Testis (tissue), 2 donors: ENCODE measurements around the gene MANBA.

Experiments
- CTCF ChIP-seq, 3 experiments: fragments of 450-650 bp in 2 of 3; fragments of 200-600 bp in 1 of 3; sonication (generic) in 1 of 3; IDR thresholded peaks; one replicate each; pipeline ENCODE4 v1.5.1; 2016 to 2019; ENCODE audit warnings: antibody characterized with exemption in 3 of 3, mild to moderate bottlenecking in 2 of 3, moderate library complexity in 1 of 3
- POLR2A ChIP-seq: fragments of 450-650 bp; IDR thresholded peaks from one replicate; pipeline ENCODE4 v1.6.1; 2017; ENCODE audit warnings: antibody characterized with exemption, mild to moderate bottlenecking, moderate library complexity

GRCh38 chr4:102623622-102624021 is 137.1 kb downstream of the MANBA start:
- TF ChIP-seq CTCF (IDR thresholded peaks at IDR 0.05) (no peak), POLR2A (no peak)
